ENCODE results near the gene ADAM33.

Gene ADAM33

DNA sequence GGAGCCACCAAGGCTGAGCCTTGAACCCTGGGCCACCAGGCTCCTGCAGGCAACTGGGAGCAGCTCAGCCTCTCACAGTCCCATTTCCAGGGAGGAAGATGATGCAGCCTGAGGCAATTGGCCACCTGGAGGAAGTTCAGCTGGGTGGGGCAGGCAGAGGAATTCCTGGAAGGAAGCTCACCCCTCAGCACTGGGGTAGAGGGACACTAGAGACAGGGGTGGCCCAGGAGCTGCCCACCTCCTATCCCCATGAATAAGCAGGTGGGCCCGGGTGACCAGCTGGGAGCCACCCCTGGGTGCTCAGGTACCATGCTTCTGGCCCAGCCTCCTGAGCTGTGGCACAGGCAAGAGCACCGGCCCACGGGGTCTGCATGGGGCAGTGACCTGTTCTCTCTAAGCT is 47.1 kb upstream of the ADAM33 start:
- TF ChIP-seq, protein P1, sequence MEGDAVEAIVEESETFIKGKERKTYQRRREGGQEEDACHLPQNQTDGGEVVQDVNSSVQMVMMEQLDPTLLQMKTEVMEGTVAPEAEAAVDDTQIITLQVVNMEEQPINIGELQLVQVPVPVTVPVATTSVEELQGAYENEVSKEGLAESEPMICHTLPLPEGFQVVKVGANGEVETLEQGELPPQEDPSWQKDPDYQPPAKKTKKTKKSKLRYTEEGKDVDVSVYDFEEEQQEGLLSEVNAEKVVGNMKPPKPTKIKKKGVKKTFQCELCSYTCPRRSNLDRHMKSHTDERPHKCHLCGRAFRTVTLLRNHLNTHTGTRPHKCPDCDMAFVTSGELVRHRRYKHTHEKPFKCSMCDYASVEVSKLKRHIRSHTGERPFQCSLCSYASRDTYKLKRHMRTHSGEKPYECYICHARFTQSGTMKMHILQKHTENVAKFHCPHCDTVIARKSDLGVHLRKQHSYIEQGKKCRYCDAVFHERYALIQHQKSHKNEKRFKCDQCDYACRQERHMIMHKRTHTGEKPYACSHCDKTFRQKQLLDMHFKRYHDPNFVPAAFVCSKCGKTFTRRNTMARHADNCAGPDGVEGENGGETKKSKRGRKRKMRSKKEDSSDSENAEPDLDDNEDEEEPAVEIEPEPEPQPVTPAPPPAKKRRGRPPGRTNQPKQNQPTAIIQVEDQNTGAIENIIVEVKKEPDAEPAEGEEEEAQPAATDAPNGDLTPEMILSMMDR (IDR thresholded peaks at IDR 0.05; ENCODE audit: unreplicated experiment in 3 of 3) = no peak
- no peaks in the 10 kb centered on the region for H3K9me3 Mint-ChIP-seq
- no peak overlapping the region for H3K4me3 Mint-ChIP-seq
- H3K36me3 Mint-ChIP-seq (ENCODE audit: low read depth) = no peaks in the 10 kb centered on the region
- peak overlapping the region in 1 of 3 experiments; percentile 28 for H3K27ac Mint-ChIP-seq
- peaks cover 32% of the 10 kb centered on the region for H3K4me1 Mint-ChIP-seq
- peaks cover 11% of the 10 kb centered on the region for H3K27me3 Mint-ChIP-seq (ENCODE audit: low read depth)

DNA sequence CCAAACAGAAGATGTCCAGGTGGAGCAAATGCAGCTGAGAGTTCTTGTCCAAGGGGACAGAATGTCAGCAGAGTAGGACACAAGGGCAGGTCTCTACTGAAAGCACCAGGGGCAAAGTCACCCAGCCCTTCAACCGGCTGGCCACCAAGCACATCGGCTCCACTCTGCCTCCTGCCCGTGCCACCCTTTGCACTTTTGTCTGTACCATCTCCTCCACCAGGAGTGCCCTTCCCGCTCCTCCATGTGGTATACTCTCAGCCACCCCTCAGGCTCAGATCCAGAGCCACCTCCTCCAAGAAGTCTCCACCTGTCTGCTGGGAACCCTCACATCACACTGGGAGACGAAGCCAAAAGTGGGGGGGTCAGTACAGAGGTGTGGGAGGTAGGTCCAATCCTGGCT is 46.5 kb upstream of the ADAM33 start:
- TF ChIP-seq, protein P1 (IDR thresholded peaks at IDR 0.05; ENCODE audit: unreplicated experiment in 3 of 3) = no peak
- Mint-ChIP-seq H3K4me3 (peak overlapping the region in 1 of 3 experiments; percentile 33), H3K27ac (peak overlapping the region in 2 of 3 experiments; percentile 73 to 93), H3K36me3 (ENCODE audit: low read depth) (no peaks in the 10 kb centered on the region), H3K27me3 (ENCODE audit: low read depth) (peaks cover 11% of the 10 kb centered on the region), H3K9me3 (no peaks in the 10 kb centered on the region), H3K4me1 (peaks cover 27% of the 10 kb centered on the region)

DNA sequence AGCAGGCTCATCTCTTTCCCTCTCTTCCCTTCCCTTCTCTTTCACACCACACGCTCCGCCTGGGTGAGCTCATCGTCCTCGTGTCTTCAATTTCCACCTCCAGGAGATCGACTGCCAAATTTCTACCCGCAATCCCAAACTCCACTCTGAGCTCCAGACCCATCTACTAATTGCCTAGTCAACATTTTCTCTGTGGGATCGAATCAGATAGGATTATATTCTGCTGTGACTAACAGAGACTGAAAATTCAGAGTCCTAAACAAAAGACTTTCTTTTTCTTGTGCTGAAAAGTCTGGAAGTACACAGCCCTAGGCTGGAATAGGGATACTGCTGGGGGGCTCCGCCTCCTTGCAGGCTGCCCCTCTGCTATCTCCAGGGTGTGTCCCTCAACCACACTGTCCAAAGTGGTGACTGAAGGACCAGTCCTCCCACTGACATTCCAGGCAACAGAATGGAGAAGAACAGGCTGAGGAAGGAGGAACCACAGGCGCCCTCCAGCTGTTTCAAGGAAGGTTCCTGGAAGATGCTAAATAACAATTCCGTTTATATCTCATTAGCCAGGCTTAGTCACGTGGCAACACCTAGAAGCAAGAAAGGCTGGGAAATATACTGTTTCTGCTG is 45.7 kb upstream of the ADAM33 start:
- Mint-ChIP-seq H3K9me3 (no peaks in the 10 kb centered on the region), H3K36me3 (ENCODE audit: low read depth) (no peaks in the 10 kb centered on the region), H3K4me3 (peak overlapping the region in 2 of 3 experiments; percentile 1 to 33), H3K27ac (peak overlapping the region; percentile 3 to 93 (median 73)), H3K27me3 (ENCODE audit: low read depth) (peaks cover 11% of the 10 kb centered on the region), H3K4me1 (peaks cover 22% of the 10 kb centered on the region)
- TF ChIP-seq, protein P1 (IDR thresholded peaks at IDR 0.05; ENCODE audit: unreplicated experiment in 3 of 3) = no peak

DNA sequence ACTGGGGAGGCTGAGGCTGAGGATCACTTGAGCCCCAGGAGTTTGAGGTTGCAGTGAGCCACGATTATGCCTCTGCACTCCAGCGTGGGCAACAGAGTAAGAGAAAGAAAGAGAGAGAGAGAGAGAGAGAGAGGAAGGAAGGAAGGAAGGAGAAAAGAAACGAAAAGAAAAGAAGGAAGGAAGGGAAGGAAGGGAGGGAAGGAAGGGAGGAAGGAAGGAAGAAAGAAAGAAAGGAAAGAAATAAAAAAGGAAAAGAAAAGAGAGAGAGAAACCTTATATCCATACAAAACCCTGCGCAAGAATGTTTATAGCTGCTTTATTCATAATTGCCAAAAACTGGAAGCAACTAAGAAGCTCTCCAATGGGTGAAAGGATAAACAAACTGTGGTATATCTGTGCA is 42.5 kb upstream of the ADAM33 start:
- Mint-ChIP-seq H3K9me3 (no peaks in the 10 kb centered on the region), H3K4me1 (peaks cover 14% of the 10 kb centered on the region), H3K27me3 (ENCODE audit: low read depth) (peaks cover 19% of the 10 kb centered on the region), H3K36me3 (ENCODE audit: low read depth) (no peaks in the 10 kb centered on the region), H3K27ac (no peak overlapping the region), H3K4me3 (no peak overlapping the region)
- TF ChIP-seq, protein P1 (IDR thresholded peaks at IDR 0.05; ENCODE audit: unreplicated experiment in 3 of 3) = no peak

DNA sequence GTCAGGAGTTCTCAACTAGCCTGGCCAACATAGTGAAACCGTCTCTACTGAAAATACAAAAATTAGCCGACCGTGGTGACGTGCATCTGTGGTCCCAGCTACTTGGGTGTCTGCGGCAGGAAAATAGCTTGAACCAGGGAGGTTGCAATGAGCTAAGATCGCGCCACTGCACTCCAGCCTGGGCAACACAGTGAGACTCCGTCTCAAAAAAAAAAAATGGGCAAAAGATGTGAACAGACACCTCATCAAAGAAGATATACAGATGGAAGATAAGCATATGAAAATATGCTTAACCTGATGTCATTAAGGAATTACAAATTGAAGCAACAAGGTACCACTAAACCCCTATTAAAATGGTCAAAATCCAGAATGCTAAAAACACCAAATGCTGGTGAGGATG is 41.5 kb upstream of the ADAM33 start:
- Mint-ChIP-seq H3K27me3 (ENCODE audit: low read depth) (peaks cover 17% of the 10 kb centered on the region), H3K4me1 (peaks cover 14% of the 10 kb centered on the region), H3K4me3 (no peak overlapping the region), H3K27ac (no peak overlapping the region), H3K9me3 (no peaks in the 10 kb centered on the region), H3K36me3 (ENCODE audit: low read depth) (no peaks in the 10 kb centered on the region)
- TF ChIP-seq, protein P1 (IDR thresholded peaks at IDR 0.05; ENCODE audit: unreplicated experiment in 3 of 3) = no peak

DNA sequence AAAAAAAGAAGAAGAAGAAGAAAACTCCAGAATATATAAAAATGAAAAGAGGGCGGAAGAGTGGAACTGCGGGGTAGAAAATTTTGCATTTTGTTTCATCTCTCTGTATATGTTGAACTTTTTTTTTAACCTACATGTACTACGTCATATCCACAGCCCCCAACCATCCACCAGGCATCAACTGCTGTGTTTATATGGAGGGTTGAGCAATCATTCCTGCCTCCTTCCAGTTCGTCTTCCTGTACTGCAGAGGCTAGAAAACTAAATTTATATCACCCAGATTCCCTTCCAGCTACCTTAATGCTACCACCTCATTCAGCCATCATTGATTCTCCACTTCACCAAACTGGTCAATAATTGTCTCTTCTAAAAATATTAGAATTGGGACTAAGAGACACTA is 40.1 kb upstream of the ADAM33 start:
- Mint-ChIP-seq H3K4me3 (no peak overlapping the region), H3K36me3 (ENCODE audit: low read depth) (no peaks in the 10 kb centered on the region), H3K9me3 (no peaks in the 10 kb centered on the region), H3K4me1 (peaks cover 1% of the 10 kb centered on the region), H3K27me3 (ENCODE audit: low read depth) (peaks cover 12% of the 10 kb centered on the region), H3K27ac (no peak overlapping the region)
- TF ChIP-seq, protein P1 (IDR thresholded peaks at IDR 0.05; ENCODE audit: unreplicated experiment in 3 of 3) = no peak
